22Rv1 (cell line): ENCODE measurements around the gene LRPAP1.

Experiments
- ZFX ChIP-seq: fragments of 450-650 bp; IDR thresholded peaks from 2 replicates; pipeline ENCODE4 v1.6.1; 2017; ENCODE audit warnings: antibody characterized with exemption, borderline replicate concordance
- TF ChIP-seq, protein P1 (sequence below): fragments of 450-650 bp; IDR thresholded peaks from 2 replicates; pipeline ENCODE4 v1.5.1; 2017; ENCODE audit warnings: mild to moderate bottlenecking

DNA sequence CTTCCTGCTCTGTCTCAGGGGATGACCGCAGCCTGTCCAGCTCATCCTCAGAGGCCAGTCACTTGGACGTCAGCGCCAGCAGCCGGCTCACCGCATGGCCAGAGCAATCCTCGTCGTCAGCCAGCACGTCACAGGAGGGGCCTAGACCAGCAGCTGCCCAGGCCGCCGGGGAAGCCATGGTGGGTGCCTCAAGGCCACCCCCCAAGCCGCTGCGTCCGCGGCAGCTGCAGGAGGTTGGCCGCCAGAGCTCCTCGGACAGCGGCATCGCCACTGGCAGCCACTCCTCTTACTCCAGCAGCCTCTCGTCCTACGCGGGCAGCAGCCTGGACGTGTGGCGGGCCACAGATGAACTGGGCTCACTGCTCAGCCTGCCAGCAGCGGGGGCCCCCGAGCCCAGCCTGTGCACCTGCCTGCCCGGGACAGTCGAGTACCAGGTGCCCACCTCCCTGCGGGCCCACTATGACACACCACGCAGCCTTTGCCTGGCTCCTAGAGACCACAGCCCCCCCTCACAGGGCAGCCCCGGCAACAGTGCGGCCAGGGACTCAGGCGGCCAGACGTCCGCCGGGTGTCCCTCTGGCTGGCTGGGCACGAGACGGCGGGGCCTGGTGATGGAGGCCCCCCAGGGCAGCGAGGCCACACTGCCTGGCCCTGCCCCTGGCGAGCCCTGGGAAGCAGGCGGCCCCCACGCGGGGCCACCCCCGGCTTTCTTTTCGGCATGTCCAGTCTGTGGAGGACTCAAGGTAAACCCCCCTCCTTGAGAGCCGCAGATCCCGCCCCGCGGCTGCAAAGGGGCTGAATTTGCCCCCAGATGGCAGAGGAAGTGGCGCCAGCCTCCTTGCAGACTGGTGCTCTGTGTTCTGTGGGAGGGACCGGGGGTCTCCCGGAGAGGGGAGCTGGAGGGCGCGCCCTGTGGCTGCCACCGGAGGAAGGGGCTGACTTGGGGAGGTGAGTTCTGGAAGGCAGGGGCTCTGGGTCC, 39.2 kb downstream of the LRPAP1 start:
- TF ChIP-seq, protein P1, sequence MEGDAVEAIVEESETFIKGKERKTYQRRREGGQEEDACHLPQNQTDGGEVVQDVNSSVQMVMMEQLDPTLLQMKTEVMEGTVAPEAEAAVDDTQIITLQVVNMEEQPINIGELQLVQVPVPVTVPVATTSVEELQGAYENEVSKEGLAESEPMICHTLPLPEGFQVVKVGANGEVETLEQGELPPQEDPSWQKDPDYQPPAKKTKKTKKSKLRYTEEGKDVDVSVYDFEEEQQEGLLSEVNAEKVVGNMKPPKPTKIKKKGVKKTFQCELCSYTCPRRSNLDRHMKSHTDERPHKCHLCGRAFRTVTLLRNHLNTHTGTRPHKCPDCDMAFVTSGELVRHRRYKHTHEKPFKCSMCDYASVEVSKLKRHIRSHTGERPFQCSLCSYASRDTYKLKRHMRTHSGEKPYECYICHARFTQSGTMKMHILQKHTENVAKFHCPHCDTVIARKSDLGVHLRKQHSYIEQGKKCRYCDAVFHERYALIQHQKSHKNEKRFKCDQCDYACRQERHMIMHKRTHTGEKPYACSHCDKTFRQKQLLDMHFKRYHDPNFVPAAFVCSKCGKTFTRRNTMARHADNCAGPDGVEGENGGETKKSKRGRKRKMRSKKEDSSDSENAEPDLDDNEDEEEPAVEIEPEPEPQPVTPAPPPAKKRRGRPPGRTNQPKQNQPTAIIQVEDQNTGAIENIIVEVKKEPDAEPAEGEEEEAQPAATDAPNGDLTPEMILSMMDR, result no peak
- TF ChIP-seq ZFX, result no peak
